ENCODE measurements around the gene NCAPD3.
"Not testable (repeated sequence)": the region's sequence is repeated elsewhere in the genome, so short reads cannot be mapped to it uniquely, and the experiment has no call there.

Gene NCAPD3

GRCh38 chr11:134226806-134227325 lies 3.1 kb upstream of the NCAPD3 start:
- DNase-seq (ENCODE audit: low read depth in 2 of 2), result no peak

GRCh38 chr11:134224710-134225664 lies 1.2 kb upstream of the NCAPD3 start:
- DNase-seq (ENCODE audit: low read depth in 2 of 2), result peak in 1 of 2 donors; percentile 27

GRCh38 chr11:134223121-134223520 lies 646 bp downstream of the NCAPD3 start:
- DNase-seq (ENCODE audit: low read depth in 2 of 2), result no peak

DNA sequence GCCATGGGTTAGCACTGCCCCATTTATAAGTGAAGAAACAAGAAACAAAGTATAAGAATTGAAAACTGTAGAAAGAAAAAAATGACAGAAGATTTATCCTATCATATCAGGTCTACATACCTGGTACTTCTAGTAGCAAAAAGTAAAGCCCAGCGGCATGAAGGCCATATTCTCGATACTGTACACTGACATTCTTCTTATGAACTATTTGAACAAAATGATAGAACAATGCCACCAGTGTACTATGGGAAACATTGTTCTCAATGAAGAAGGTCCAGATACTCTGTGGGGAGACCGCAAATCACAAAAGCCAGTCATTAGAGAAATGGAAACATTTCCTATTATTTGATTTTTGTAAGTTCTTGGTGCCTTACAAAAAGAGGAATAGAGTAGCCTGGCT lies 7.0 kb downstream of the NCAPD3 start:
- DNase-seq (ENCODE audit: low read depth in 2 of 2), result no peak

- no peak for DNase-seq (ENCODE audit: low read depth in 2 of 2)
These were observed 7.9 kb downstream of the NCAPD3 start for GRCh38 chr11:134215836-134216235.

- peak; percentile 22 to 26 for DNase-seq (ENCODE audit: low read depth in 2 of 2)
These were observed 16.1 kb downstream of the NCAPD3 start for GRCh38 chr11:134207538-134208239.

DNA sequence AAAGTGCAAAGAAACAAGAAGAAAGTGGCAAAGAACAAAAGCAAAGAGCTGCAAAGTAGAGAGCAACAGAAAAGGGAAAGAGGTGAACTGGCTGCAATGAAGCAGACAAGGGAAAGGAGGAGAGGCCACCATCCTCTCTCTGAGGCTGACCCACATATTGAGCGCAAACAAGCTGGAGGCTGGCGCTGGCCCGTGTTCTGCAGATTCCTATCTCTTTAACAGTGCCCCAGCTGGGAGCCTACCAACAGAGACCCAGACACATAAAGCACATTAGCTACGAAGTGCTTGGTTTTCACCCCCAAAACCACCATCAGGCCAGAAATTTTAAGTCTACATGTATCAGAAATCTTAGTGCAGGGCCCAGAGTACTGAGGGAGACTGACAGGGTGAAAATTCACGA lies 17.6 kb downstream of the NCAPD3 start:
- DNase-seq (ENCODE audit: low read depth in 2 of 2), result no peak

DNA sequence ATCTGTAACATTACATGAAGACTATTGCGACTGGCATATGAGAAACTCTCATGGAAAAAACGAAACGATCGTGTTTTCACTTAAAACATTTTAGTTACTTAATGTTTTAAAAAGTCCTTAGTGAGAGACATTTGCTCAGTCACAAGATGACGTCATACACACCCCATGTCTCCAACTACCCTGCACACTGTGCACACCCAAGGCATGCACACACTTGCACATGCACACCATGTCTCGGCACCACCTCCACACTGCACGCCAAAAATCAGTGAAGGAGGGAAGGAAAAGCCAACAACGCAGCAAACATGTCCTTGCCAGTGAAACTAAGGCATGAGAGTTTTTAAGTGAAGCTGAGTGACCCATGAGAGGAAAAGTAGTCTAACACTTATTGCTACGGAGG lies 18.0 kb downstream of the NCAPD3 start:
- no peak for DNase-seq (ENCODE audit: low read depth in 2 of 2)

GRCh38 chr11:134202661-134203060 lies 21.1 kb downstream of the NCAPD3 start:
- DNase-seq (ENCODE audit: low read depth in 2 of 2), result no peak

DNA sequence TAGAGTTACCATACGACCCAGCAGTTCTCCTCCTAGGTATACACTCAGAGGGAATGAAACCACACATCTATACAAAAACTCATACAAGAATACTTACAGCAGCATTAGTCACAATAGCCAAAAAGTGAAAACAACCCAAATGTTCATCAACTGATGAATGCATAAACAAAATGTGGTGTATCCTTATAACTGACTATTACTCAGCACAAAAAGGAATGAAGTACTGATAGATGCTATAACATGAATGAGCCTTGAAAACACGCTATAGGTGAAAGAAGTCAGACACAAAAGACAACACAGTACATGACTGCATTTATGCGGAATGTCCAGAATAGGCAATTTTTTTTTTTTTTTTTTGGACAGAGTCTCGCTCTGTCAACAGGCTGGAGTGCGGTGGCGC lies 23.1 kb downstream of the NCAPD3 start:
- DNase-seq (ENCODE audit: low read depth in 2 of 2), result no peak

- DNase-seq (ENCODE audit: low read depth in 2 of 2), result no peak
These were observed 24.2 kb downstream of the NCAPD3 start for GRCh38 chr11:134199531-134199930.

- DNase-seq (ENCODE audit: low read depth in 2 of 2), result no peak
These were observed 27.0 kb downstream of the NCAPD3 start for GRCh38 chr11:134196756-134197155.

DNA sequence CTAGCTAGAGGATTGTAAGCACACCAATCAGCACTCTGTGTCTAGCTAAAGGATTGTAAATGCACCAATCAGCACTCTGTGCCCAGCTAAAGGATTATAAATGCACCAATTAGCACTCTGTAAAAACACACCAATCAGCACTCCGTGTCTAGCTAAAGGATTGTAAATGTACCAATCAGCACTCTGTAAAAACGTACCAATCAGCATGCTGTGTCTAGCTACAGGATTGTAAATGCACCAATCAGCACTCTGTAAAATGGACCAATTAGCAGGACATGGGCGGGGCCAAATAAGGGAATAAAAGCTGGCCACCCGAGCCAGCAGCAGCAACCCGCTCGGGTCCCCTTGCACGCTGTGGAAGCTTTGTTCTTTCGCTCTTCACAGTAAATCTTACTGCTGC lies 35.7 kb downstream of the NCAPD3 start:
- not testable (repeated sequence) for DNase-seq (ENCODE audit: low read depth in 2 of 2)

- no peak for DNase-seq (ENCODE audit: low read depth in 2 of 2)
These were observed 42.1 kb downstream of the NCAPD3 start for GRCh38 chr11:134181707-134182106.

GRCh38 chr11:134178032-134178674 lies 45.6 kb downstream of the NCAPD3 start:
- DNase-seq (ENCODE audit: low read depth in 2 of 2), result no peak

DNA sequence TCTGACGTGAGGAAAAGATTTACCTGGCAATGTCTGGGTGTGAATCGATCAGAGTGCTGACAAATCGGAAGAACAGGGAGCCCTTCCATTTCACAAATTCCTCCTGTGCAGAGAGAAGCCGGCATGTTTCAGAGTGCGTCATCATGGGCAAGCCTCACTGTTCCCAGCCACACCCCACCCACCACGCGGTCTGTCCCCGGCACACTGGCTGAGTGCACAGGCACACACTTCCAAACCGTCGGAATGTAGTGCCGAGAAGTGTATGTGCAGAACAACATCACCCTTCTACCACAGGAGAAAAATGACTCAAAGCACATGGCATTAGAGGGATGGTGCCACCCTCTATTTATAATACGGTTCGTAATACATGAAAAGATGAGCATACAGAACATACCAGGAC lies 47.5 kb downstream of the NCAPD3 start:
- DNase-seq (ENCODE audit: low read depth in 2 of 2), result no peak

- no peak for DNase-seq (ENCODE audit: low read depth in 2 of 2)
These were observed 50.5 kb downstream of the NCAPD3 start for GRCh38 chr11:134173296-134173695.

DNA sequence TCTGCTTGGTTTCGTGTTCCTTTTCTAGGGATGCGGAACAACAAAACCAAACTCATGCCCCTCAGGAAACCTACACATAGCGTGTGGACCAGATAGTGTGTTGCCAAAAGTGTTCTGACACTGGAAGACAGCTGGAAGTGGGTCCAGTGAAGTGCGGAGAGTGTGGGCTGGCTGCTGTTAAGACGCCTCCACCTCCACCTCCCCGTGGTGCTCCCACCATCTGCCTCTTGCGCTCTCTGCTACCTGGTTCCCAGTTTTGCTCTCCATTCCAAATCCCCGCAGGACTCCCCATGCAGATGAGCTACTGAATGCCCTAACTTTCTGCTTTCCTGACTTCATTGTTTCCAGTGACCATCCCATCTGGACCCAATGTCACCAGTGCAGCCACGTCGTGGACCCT lies 51.8 kb downstream of the NCAPD3 start:
- no peak for DNase-seq (ENCODE audit: low read depth in 2 of 2)

GRCh38 chr11:134170919-134171281 lies 52.9 kb downstream of the NCAPD3 start:
- no peak for DNase-seq (ENCODE audit: low read depth in 2 of 2)

DNA sequence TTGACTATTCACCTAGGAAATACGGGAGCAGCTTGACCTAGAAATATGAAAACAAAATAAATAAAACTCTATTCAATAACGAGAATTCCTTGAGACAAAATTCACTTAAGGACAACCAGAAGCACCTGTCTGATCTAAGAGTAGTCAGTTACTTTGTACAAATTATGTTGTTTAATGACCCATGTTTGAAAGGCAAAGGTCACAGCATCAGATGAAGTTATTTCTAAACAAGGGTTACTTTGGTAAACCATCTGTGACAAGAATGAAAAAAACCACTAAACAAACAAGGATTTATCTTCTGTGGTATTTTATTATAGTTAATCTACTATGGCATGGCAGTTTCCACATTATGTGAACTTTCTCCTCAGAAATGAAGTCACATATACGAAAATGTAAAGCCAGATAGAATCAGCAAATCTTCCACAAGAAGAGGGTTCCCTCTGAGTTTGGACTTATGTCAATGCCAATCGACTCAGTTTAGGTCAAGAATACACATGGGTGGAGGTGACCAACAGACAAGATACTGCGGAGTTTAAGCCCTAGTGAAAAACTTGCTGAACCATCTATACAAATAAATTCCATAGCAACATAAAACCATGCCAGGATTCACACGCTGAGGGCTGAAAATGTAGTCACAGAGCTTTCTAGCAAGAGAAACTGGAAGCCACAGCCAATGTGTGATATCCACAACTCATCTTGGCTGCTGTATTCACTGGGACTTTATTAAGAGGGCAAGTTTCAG lies 53.4 kb downstream of the NCAPD3 start:
- DNase-seq (ENCODE audit: low read depth in 2 of 2), result no peak

GRCh38 chr11:134164490-134165370 lies 59.0 kb downstream of the NCAPD3 start:
- no peak for DNase-seq (ENCODE audit: low read depth in 2 of 2)

All from stimulated activated CD4-positive, alpha-beta T cell treated with anti-CD3 and anti-CD28 coated beads, Interleukin-1b, Interleukin-23, amount 100 ng/mL, for 1 hour (primary cell).